IPS-18a (cell line): Measurements from ENCODE around the gene SLC22A17.
"Not testable (repeated sequence)": the region's sequence is repeated elsewhere in the genome, so short reads cannot be mapped to it uniquely, and the experiment has no call there.

Experiments used
- H3K27ac ChIP-seq: one replicate; pipeline ENCODE4 v1.5.1; 2013; ENCODE audit warnings: low read length
- H3K27me3 ChIP-seq: one replicate; pipeline ENCODE4 v1.6.1; 2013; ENCODE audit warnings: mild to moderate bottlenecking, low read length; ENCODE audit not compliant: control insufficient read depth, insufficient read depth
- H3K36me3 ChIP-seq: one replicate; pipeline ENCODE4 v1.6.1; 2013; ENCODE audit warnings: low read depth, low read length; ENCODE audit not compliant: control insufficient read depth
- H3K4me1 ChIP-seq: one replicate; pipeline ENCODE4 v1.6.1; 2013; ENCODE audit warnings: low read depth, low read length; ENCODE audit not compliant: control insufficient read depth
- H3K4me3 ChIP-seq: one replicate; pipeline ENCODE4 v1.5.1; 2013; ENCODE audit warnings: low read length
- H3K9ac ChIP-seq: one replicate; pipeline ENCODE4 v1.6.1; 2013; ENCODE audit warnings: mild to moderate bottlenecking, low read length, moderate library complexity
- H3K9me3 ChIP-seq: one replicate; pipeline ENCODE4 v1.6.1; 2013; ENCODE audit warnings: low read depth, low read length; ENCODE audit not compliant: control insufficient read depth

The SLC22A17 gene

GRCh38 chr14:23352506-23353432 is at the start of gene SLC22A17:
SLC22A17 (minus strand) TSS chr14:23352887.
- peaks cover 4% of the 10 kb centered on the region for H3K4me1 ChIP-seq
- no peak within 1 kb of the TSS for H3K27ac ChIP-seq
- H3K4me3 ChIP-seq: peak within 1 kb of the TSS; percentile 69
- peaks cover 7% of the 10 kb centered on the region for H3K36me3 ChIP-seq
- no peak within 1 kb of the TSS for H3K9ac ChIP-seq
- H3K27me3 ChIP-seq: peaks cover 25% of the 10 kb centered on the region
- H3K9me3 ChIP-seq: no peaks in the 10 kb centered on the region

GRCh38 chr14:23401291-23401690 is 48.6 kb upstream of the SLC22A17 start:
- H3K4me3 ChIP-seq: no peak overlapping the region
- H3K9me3 ChIP-seq: no peaks in the 10 kb centered on the region
- no peaks in the 10 kb centered on the region for H3K4me1 ChIP-seq
- no peak overlapping the region for H3K9ac ChIP-seq
- H3K27ac ChIP-seq: no peak overlapping the region
- H3K36me3 ChIP-seq: no peaks in the 10 kb centered on the region
- H3K27me3 ChIP-seq: no peaks in the 10 kb centered on the region

- not testable (repeated sequence) for H3K9me3 ChIP-seq, H3K27ac ChIP-seq, H3K27me3 ChIP-seq
These were observed 47.9 kb upstream of the SLC22A17 start for GRCh38 chr14:23400496-23401149.

GRCh38 chr14:23399591-23399990 is 46.9 kb upstream of the SLC22A17 start:
- Histone ChIP-seq H3K27me3 (no peaks in the 10 kb centered on the region), H3K36me3 (no peaks in the 10 kb centered on the region), H3K27ac (no peak overlapping the region), H3K9me3 (no peaks in the 10 kb centered on the region), H3K4me3 (no peak overlapping the region), H3K4me1 (no peaks in the 10 kb centered on the region), H3K9ac (no peak overlapping the region)

More at GRCh38 chr14:23400496-23401149, 47.9 kb upstream of the SLC22A17 start:
- not testable (repeated sequence) for H3K4me3 ChIP-seq, H3K9ac ChIP-seq, H3K4me1 ChIP-seq, H3K36me3 ChIP-seq

- H3K27ac ChIP-seq: no peak overlapping the region
- H3K9ac ChIP-seq: no peak overlapping the region
- no peaks in the 10 kb centered on the region for H3K36me3 ChIP-seq
- no peak overlapping the region for H3K4me3 ChIP-seq
- H3K9me3 ChIP-seq: no peaks in the 10 kb centered on the region
- H3K4me1 ChIP-seq: no peaks in the 10 kb centered on the region
- no peaks in the 10 kb centered on the region for H3K27me3 ChIP-seq
These were observed 46.4 kb upstream of the SLC22A17 start for GRCh38 chr14:23399136-23399535.

- Histone ChIP-seq H3K27me3 (no peaks in the 10 kb centered on the region), H3K4me3 (no peak overlapping the region), H3K4me1 (no peaks in the 10 kb centered on the region)
These were observed 45.7 kb upstream of the SLC22A17 start for GRCh38 chr14:23398348-23398747.

GRCh38 chr14:23396781-23397407 is 44.2 kb upstream of the SLC22A17 start:
- Histone ChIP-seq H3K4me3 (no peak overlapping the region), H3K9me3 (no peaks in the 10 kb centered on the region), H3K36me3 (no peaks in the 10 kb centered on the region), H3K27ac (no peak overlapping the region), H3K9ac (no peak overlapping the region), H3K27me3 (no peaks in the 10 kb centered on the region), H3K4me1 (no peaks in the 10 kb centered on the region)

More at GRCh38 chr14:23398348-23398747, 45.7 kb upstream of the SLC22A17 start:
- H3K9ac ChIP-seq: no peak overlapping the region
- H3K27ac ChIP-seq: no peak overlapping the region
- H3K36me3 ChIP-seq: no peaks in the 10 kb centered on the region
- no peaks in the 10 kb centered on the region for H3K9me3 ChIP-seq

- no peak overlapping the region for H3K9ac ChIP-seq
- H3K9me3 ChIP-seq: no peaks in the 10 kb centered on the region
- H3K27me3 ChIP-seq: no peaks in the 10 kb centered on the region
- H3K36me3 ChIP-seq: no peaks in the 10 kb centered on the region
- no peaks in the 10 kb centered on the region for H3K4me1 ChIP-seq
- no peak overlapping the region for H3K4me3 ChIP-seq
- H3K27ac ChIP-seq: no peak overlapping the region
These were observed 43.4 kb upstream of the SLC22A17 start for GRCh38 chr14:23396126-23396525.

- Histone ChIP-seq H3K4me1 (no peaks in the 10 kb centered on the region), H3K9me3 (no peaks in the 10 kb centered on the region), H3K36me3 (no peaks in the 10 kb centered on the region), H3K27me3 (no peaks in the 10 kb centered on the region), H3K4me3 (no peak overlapping the region), H3K27ac (no peak overlapping the region), H3K9ac (no peak overlapping the region)
These were observed 39.9 kb upstream of the SLC22A17 start for GRCh38 chr14:23392613-23393012.

- H3K36me3 ChIP-seq, H3K9me3 ChIP-seq, H3K9ac ChIP-seq, H3K27me3 ChIP-seq, H3K4me1 ChIP-seq, H3K4me3 ChIP-seq, H3K27ac ChIP-seq: not testable (repeated sequence)
These were observed 37.2 kb upstream of the SLC22A17 start for GRCh38 chr14:23389871-23390270.

GRCh38 chr14:23389396-23389795 is 36.7 kb upstream of the SLC22A17 start:
- no peak overlapping the region for H3K4me3 ChIP-seq
- no peaks in the 10 kb centered on the region for H3K27me3 ChIP-seq
- H3K9me3 ChIP-seq: no peaks in the 10 kb centered on the region

More at GRCh38 chr14:23389396-23389795, 36.7 kb upstream of the SLC22A17 start:
- no peak overlapping the region for H3K9ac ChIP-seq
- no peaks in the 10 kb centered on the region for H3K36me3 ChIP-seq
- no peaks in the 10 kb centered on the region for H3K4me1 ChIP-seq
- no peak overlapping the region for H3K27ac ChIP-seq
